Germinal center (tissue), 1 donor: Measurements from ENCODE around the gene PHF5A.
A peak's percentile ranks its signal among the peaks of the same experiment; 100 is the strongest.
"Not testable (repeated sequence)": the region's sequence is repeated elsewhere in the genome, so short reads cannot be mapped to it uniquely, and the experiment has no call there.

Source experiments
- DNase-seq: peaks from one replicate; pipeline ENCODE4 v3.0.0; 2012; ENCODE audit warnings: mixed read lengths, low spot score

The PHF5A gene

DNA sequence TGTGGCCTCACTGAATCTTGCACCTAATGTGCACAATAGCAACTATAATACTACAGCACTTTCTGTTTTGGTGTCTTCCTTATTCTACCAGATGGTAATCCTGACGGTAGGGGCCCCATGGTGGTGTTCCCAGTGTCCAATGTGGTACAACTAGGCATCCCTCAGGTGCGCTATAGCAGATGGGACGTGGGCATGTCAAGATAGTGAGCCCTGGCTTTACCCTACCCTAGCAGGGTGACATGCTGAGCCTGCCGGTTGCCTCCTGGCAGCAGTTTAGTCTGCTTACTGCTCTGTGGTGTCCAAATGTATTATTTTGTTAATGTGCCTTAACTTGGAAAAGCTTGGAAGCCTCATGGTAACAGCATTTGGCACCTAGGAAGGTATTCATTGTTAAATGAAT, 19.6 kb upstream of the PHF5A start:
- DNase-seq = no peak

DNA sequence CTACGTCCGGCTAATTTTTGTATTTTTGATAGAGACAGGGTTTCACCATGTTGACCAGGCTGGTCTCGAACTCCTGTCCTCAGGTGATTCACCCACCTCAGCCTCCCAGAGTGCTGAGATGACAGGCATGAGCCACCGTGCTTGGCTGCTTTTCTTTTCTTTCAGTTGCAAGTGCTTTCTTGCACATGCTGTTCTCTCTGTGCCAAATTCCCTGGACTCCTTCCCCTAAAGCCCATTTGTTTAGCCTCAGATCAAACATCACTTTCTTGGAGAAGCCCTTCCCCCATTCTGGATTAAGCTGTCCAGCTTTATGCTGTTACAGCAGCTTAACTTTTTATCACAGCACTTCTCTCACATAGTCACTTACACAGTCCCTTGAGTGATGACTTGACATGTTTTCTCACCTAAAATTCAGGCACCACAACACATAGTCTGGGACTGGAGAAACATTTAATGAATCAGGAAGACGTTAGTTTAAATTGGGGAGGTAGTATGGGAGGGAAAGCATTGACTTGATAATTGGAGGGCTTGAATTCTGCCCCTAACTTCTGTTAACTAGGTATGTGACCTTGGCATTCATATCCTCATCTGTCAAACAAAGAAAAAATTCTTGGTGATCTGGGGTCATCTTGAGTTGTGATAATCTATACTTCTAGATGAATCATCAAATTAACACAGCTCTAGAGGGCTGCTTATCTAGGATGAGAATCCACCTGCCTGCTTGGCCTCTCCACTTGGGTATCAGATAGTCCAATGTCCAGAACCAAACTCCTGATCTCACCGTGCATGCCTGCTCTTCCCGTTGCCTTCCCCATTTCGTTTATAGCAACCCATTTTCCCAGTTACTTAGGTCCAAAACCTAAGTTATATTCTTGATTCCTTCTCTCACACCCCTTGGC, 18.8 kb upstream of the PHF5A start:
- no peak for DNase-seq

DNA sequence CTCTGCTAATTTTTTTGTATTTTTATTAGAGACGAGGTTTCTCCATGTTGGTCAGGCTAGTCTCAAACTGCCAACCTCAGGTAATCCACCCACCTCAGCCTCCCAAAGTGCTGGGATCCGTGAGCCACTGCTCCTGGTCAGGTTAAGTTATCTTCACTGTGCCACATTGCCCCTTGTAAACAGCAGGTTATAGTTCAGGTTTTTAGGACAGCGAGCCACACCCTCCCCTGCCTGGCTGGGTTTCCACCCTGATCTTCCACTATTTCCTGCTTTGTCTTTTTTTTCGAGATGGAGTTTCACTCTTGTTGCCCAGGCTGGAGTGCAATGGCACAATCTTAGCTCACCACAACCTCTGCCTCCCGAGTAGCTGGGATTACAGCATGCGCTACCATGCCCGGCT, 16.5 kb upstream of the PHF5A start:
- DNase-seq = no peak

GRCh38 chr22:41482319-41482935, 13.9 kb upstream of the PHF5A start:
- DNase-seq = no peak

- no peak for DNase-seq
These were observed 13.4 kb upstream of the PHF5A start for GRCh38 chr22:41481925-41482318.

DNA sequence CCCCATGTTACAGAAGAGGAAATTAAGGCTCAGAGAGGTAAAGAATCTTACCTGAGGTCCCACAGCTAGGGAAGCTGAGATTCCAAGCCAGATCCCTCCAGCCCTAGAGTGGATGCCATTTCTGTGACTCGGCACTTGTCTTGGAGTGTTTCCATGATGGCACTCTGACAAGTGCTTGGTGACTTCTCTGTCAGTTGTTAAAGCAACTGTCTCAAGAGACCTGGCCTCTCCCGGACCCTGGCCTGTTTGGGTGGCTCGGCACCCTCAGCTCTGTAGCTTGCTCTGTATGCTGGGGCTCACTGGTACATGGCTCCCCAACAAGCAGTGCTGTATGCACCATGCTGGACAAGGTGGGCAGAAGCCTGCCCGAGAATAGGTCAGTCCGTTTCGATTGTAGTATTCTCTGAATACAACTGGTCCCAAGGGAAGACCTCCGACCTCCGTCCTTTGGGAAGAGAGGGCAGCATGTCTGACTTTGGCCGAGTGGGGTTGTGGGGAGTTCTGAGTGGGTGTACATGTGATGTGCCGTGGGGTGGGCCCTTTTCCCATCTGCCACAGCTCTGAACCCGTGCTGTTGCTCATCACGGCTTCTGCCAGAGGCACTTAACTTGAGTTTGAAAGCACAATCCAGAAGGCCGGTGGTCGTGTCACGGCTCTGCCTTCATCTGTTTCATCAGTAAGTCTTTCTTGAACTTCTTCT, 12.8 kb upstream of the PHF5A start:
- DNase-seq = no peak

GRCh38 chr22:41480397-41480735, 11.9 kb upstream of the PHF5A start:
- DNase-seq = no peak

- DNase-seq = no peak
These were observed 11.3 kb upstream of the PHF5A start for GRCh38 chr22:41479671-41480396.

- DNase-seq = peak; percentile 47
These were observed 10.5 kb upstream of the PHF5A start for GRCh38 chr22:41478891-41479521.

- peak; percentile 81 for DNase-seq
These were observed 10.0 kb upstream of the PHF5A start for GRCh38 chr22:41478473-41478872.

DNA sequence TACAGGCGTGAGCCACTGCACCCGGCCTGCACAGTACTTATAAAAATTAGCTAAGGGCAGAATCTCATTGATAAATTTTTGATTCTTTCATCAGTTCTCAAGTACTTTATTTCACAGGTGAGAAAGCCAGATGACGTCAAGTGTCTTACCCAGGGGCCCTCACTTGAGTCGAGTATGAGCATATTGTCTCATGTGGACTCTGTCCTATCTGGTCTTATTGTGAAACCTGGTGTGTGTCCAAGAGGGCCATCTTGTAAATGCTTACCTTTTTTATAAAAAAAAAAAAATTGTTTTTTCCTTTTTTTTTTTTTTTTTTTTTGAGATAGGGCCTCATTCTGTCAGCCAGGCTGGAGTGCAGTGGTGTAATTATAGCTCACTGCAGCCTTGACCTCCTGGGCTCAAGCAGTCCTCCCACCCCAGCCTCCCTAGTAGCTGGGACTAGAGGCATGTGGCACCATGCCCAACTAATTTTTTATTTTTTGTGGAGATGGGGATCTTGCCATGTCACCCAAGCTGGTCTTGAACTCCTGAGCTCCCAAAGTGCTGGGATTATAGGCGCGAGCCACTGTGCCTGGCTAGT, 6.5 kb upstream of the PHF5A start:
- no peak for DNase-seq

DNA sequence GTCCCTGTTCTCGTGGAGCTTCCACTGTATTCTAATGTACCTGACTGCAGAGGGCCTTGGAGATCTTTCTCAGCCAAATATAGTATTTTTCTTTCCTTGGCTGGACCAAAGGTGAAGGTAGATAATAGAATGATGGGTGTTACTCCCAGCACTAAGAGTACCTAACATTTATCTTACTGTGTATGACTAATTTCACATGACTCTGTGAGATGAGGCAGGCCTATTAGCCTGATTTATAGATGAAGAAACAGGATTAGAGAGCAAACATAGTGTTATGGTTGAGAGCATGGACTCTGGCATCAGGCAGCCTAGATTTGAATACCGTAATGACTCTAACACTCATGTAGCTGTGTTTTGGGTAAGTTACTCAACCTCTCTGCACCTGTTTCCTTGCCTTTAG, 3.1 kb upstream of the PHF5A start:
- no peak for DNase-seq

GRCh38 chr22:41470886-41471285, 2.4 kb upstream of the PHF5A start:
- DNase-seq = no peak

- DNase-seq = no peak
These were observed 843 bp upstream of the PHF5A start for GRCh38 chr22:41469218-41469851.

GRCh38 chr22:41461901-41462300, 6.6 kb downstream of the PHF5A start:
- DNase-seq = no peak

GRCh38 chr22:41460071-41460470, 8.4 kb downstream of the PHF5A start:
- DNase-seq = not testable (repeated sequence)

GRCh38 chr22:41459431-41459830, 9.1 kb downstream of the PHF5A start:
- DNase-seq = no peak

DNA sequence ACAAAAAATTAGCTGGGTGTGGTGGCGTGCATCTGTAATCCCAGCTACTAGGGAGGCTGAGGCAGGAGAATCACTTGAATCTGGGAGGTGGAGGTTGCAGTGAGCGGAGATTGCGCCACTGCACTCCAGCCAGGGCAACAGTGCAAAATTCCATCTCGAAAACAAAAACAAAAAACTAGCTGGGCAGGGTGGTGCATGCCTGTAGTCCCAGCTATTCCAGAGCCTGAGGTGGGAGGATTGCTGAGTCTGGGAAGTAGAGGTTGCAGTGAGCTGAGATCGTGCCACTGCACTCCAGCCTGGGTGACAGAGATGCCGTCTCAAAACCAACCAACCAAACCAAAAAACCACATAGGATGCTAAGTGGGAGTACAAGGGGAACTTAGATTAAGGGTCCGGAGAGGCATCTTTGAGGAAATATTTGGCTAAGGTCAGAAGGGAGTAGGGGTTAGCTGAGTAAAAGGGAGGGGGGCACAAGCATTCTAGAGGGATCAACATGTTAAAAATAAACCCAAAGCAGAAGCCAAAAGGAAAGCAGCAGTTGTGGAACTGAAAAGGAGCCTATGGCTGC, 10.2 kb downstream of the PHF5A start:
- DNase-seq = no peak

- DNase-seq = peak; percentile 92
These were observed 20.2 kb downstream of the PHF5A start for GRCh38 chr22:41448189-41448808.
